ENCODE results near the gene TMEM273. TPM values are rescaled to one million over a fixed set of nuclear protein-coding genes. Genes with fewer than 3 reads are reported as not detected.

Gene TMEM273
- total and polyA plus RNA-seq, 2 donors (not counting 1 experiment from before 2014, with no cell fraction given), result 0.18 TPM; not detected in 1

- TF ChIP-seq EZH2 (IDR thresholded peaks at IDR 0.05; ENCODE audit: low read length, missing control alignments) (no peak), CTCF (conservative IDR thresholded peaks at IDR 0.05 in 1 of 2, IDR thresholded peaks at IDR 0.05 in 1 of 2; ENCODE audit: low read depth in 1 of 2, low read length in 2 of 2) (no peak)
- H3K4me3 ChIP-seq (replicated peaks in 1 of 4; ENCODE audit: control extremely low read depth in 1 of 4, insufficient read depth in 1 of 4, low read depth in 3 of 4, low read length in 4 of 4), result no peak overlapping the region
- no peaks in the 10 kb centered on the region for H3K36me3 ChIP-seq (ENCODE audit: control insufficient read depth, insufficient read depth, low read length)
- H3K9me3 ChIP-seq (ENCODE audit: control insufficient read depth, insufficient read depth, low read depth, low read length), result no peaks in the 10 kb centered on the region
- no peak overlapping the region for H3K9ac ChIP-seq (ENCODE audit: insufficient read depth, low read length)
- no peaks in the 10 kb centered on the region for H3K4me1 ChIP-seq (ENCODE audit: control insufficient read depth, extremely low read depth, insufficient read depth, low read length)
- no peaks in the 10 kb centered on the region for H3K79me2 ChIP-seq (ENCODE audit: control insufficient read depth, insufficient read depth, low read length)
- H4K20me1 ChIP-seq (ENCODE audit: control insufficient read depth, extremely low read depth, insufficient read depth, low read length), result no peaks in the 10 kb centered on the region
- H3K27ac ChIP-seq (ENCODE audit: insufficient read depth, low read length), result no peak overlapping the region
- no peak for DNase-seq (ENCODE audit: low read depth in 2 of 2)
- H3K4me2 ChIP-seq (ENCODE audit: extremely low read depth, insufficient read depth, low read length), result no peak overlapping the region
- no peaks in the 10 kb centered on the region for H3K27me3 ChIP-seq (ENCODE audit: control insufficient read depth, insufficient read depth, low read length)
- no peak overlapping the region for H2AFZ ChIP-seq (ENCODE audit: low read length)
Observed at GRCh38 chr10:49194212-49194920, 6.2 kb upstream of the TMEM273 start.

DNA sequence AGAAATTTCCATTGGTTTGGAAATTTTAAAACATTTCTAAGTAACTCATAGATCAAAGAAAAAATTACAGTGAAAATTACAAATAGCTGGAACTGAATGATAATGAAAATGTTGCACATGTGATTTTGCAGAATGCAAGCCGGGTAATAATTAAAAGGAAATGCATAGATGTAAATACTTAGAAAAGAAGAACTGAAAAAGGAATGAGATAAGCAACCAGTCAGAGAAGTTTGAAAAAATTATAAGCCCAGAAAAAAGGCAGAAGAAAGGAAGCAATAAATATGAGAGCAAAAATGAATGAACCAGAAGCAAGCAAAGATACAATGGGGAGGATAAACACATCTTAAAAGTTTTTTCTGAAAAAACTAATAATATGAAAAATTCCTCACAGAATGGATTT lies 3.2 kb upstream of the TMEM273 start:
- Histone ChIP-seq H3K4me2 (ENCODE audit: extremely low read depth, insufficient read depth, low read length) (no peak overlapping the region), H3K36me3 (ENCODE audit: control insufficient read depth, insufficient read depth, low read length) (no peaks in the 10 kb centered on the region), H4K20me1 (ENCODE audit: control insufficient read depth, extremely low read depth, insufficient read depth, low read length) (no peaks in the 10 kb centered on the region), H3K27ac (ENCODE audit: insufficient read depth, low read length) (no peak overlapping the region), H3K4me1 (ENCODE audit: control insufficient read depth, extremely low read depth, insufficient read depth, low read length) (peaks cover 2% of the 10 kb centered on the region), H3K4me3 (replicated peaks in 1 of 4; ENCODE audit: control extremely low read depth in 1 of 4, insufficient read depth in 1 of 4, low read depth in 3 of 4, low read length in 4 of 4) (no peak overlapping the region), H3K9ac (ENCODE audit: insufficient read depth, low read length) (no peak overlapping the region), H3K9me3 (ENCODE audit: control insufficient read depth, insufficient read depth, low read depth, low read length) (no peaks in the 10 kb centered on the region), H2AFZ (ENCODE audit: low read length) (no peak overlapping the region), H3K79me2 (ENCODE audit: control insufficient read depth, insufficient read depth, low read length) (no peaks in the 10 kb centered on the region), H3K27me3 (ENCODE audit: control insufficient read depth, insufficient read depth, low read length) (peaks cover 5% of the 10 kb centered on the region)
- TF ChIP-seq CTCF (conservative IDR thresholded peaks at IDR 0.05 in 1 of 2, IDR thresholded peaks at IDR 0.05 in 1 of 2; ENCODE audit: low read depth in 1 of 2, low read length in 2 of 2) (no peak), EZH2 (IDR thresholded peaks at IDR 0.05; ENCODE audit: low read length, missing control alignments) (no peak)
- no peak for DNase-seq (ENCODE audit: low read depth in 2 of 2)

- peaks cover 5% of the 10 kb centered on the region for H3K27me3 ChIP-seq (ENCODE audit: control insufficient read depth, insufficient read depth, low read length)
- H3K4me1 ChIP-seq (ENCODE audit: control insufficient read depth, extremely low read depth, insufficient read depth, low read length), result peaks cover 2% of the 10 kb centered on the region
- H2AFZ ChIP-seq (ENCODE audit: low read length), result no peak overlapping the region
- H3K27ac ChIP-seq (ENCODE audit: insufficient read depth, low read length), result no peak overlapping the region
- H3K9ac ChIP-seq (ENCODE audit: insufficient read depth, low read length), result no peak overlapping the region
- H3K4me3 ChIP-seq (replicated peaks in 1 of 4; ENCODE audit: control extremely low read depth in 1 of 4, insufficient read depth in 1 of 4, low read depth in 3 of 4, low read length in 4 of 4), result no peak overlapping the region
- no peaks in the 10 kb centered on the region for H3K36me3 ChIP-seq (ENCODE audit: control insufficient read depth, insufficient read depth, low read length)
- no peak for DNase-seq (ENCODE audit: low read depth in 2 of 2)
- no peaks in the 10 kb centered on the region for H3K79me2 ChIP-seq (ENCODE audit: control insufficient read depth, insufficient read depth, low read length)
- H3K4me2 ChIP-seq (ENCODE audit: extremely low read depth, insufficient read depth, low read length), result no peak overlapping the region
- no peak for TF ChIP-seq EZH2 (IDR thresholded peaks at IDR 0.05; ENCODE audit: low read length, missing control alignments)
- no peak for TF ChIP-seq CTCF (conservative IDR thresholded peaks at IDR 0.05 in 1 of 2, IDR thresholded peaks at IDR 0.05 in 1 of 2; ENCODE audit: low read depth in 1 of 2, low read length in 2 of 2)
- no peaks in the 10 kb centered on the region for H4K20me1 ChIP-seq (ENCODE audit: control insufficient read depth, extremely low read depth, insufficient read depth, low read length)
- no peaks in the 10 kb centered on the region for H3K9me3 ChIP-seq (ENCODE audit: control insufficient read depth, insufficient read depth, low read depth, low read length)
Observed at GRCh38 chr10:49189422-49189821, 1.2 kb upstream of the TMEM273 start.
